ENCODE results near the gene RTKN2.

- TF ChIP-seq POLR2AphosphoS5 (IDR thresholded peaks at IDR 0.05; ENCODE audit: low read depth, low read length) = no peak
- TF ChIP-seq REST (IDR thresholded peaks at IDR 0.05; ENCODE audit: insufficient read depth in 1 of 2, low read depth in 2 of 2, low read length in 2 of 2) = no peak
- no peak for TF ChIP-seq TAF1 (IDR thresholded peaks at IDR 0.05; ENCODE audit: borderline replicate concordance, insufficient read depth, low read length)
These were observed 7.0 kb downstream of the RTKN2 start for GRCh38 chr10:62261666-62262065.

All from PFSK-1 (cell line).